Liver (tissue), 9 donors: ENCODE measurements around the gene ATG16L1. TPM values are rescaled to one million over a fixed set of nuclear protein-coding genes. Genes with fewer than 3 reads are reported as not detected.

Source experiments
- DNase-seq: peaks from one replicate; pipeline ENCODE4 v3.0.0-alpha.2; 2017; ENCODE audit warnings: low spot score
- H3K27ac ChIP-seq, 2 donors: one replicate each; pipeline ENCODE4 v1.7.0; 2013; ENCODE audit warnings: inconsistent platforms in 2 of 2, low read length in 2 of 2, control low read depth in 1 of 2, low read depth in 1 of 2, mild to moderate bottlenecking in 1 of 2
- H3K27me3 ChIP-seq, 4 donors: one replicate each; pipeline versions ENCODE4 v1.6.1 to v1.7.0; 2013; ENCODE audit warnings: low read length in 3 of 4, inconsistent platforms in 1 of 4, mild to moderate bottlenecking in 1 of 4, moderate library complexity in 1 of 4; ENCODE audit not compliant: control insufficient read depth in 4 of 4, insufficient read depth in 4 of 4
- H3K36me3 ChIP-seq, 4 donors: one replicate each; pipeline versions ENCODE4 v1.6.1 to v1.7.0; 2013; ENCODE audit warnings: low read length in 3 of 4, mild to moderate bottlenecking in 3 of 4, low read depth in 1 of 4, moderate library complexity in 1 of 4; ENCODE audit not compliant: control insufficient read depth in 4 of 4, insufficient read depth in 3 of 4
- H3K4me1 ChIP-seq, 4 donors: one replicate each; pipeline versions ENCODE4 v1.6.1 to v1.7.0; 2013; ENCODE audit warnings: low read length in 3 of 4, mild to moderate bottlenecking in 3 of 4, moderate library complexity in 1 of 4; ENCODE audit not compliant: control insufficient read depth in 4 of 4, insufficient read depth in 4 of 4
- H3K4me3 ChIP-seq, 3 donors: one replicate each; pipeline versions ENCODE4 v1.6.1 to v1.7.0; 2013; ENCODE audit warnings: low read length in 3 of 3, control low read depth in 1 of 3, low read depth in 1 of 3, mild to moderate bottlenecking in 1 of 3
- H3K9ac ChIP-seq, 2 donors: one replicate each; pipeline ENCODE4 v1.7.0; 2013; ENCODE audit warnings: low read length in 2 of 2, mild to moderate bottlenecking in 2 of 2, moderate library complexity in 2 of 2, control low read depth in 1 of 2, low read depth in 1 of 2
- H3K9me3 ChIP-seq, 4 donors: one replicate each; pipeline versions ENCODE4 v1.6.1 to v1.7.0; 2013; ENCODE audit warnings: low read length in 3 of 4; ENCODE audit not compliant: control insufficient read depth in 4 of 4
- EGR1 ChIP-seq, 2 donors: IDR thresholded peaks; 2 replicates each; pipeline ENCODE4 v1.6.1; 2016 to 2018; ENCODE audit warnings: antibody characterized with exemption in 2 of 2, low read depth in 2 of 2
- FOXA1 ChIP-seq: IDR thresholded peaks from 2 replicates; pipeline ENCODE4 v1.6.1; 2016; ENCODE audit warnings: antibody characterized with exemption
- FOXA2 ChIP-seq: IDR thresholded peaks from 2 replicates; pipeline ENCODE4 v1.6.1; 2016; ENCODE audit warnings: antibody characterized with exemption
- GABPA ChIP-seq, 2 donors: IDR thresholded peaks in 1 of 2; conservative IDR thresholded peaks in 1 of 2; 2 replicates each; pipeline ENCODE4 v1.6.1; 2016; ENCODE audit warnings: antibody characterized with exemption in 2 of 2, mild to moderate bottlenecking in 1 of 2, moderate library complexity in 1 of 2
- HNF4A ChIP-seq, 2 donors: conservative IDR thresholded peaks; 2 replicates each; pipeline ENCODE4 v1.6.1; 2016; ENCODE audit warnings: antibody characterized with exemption in 2 of 2, mild to moderate bottlenecking in 2 of 2
- HNF4G ChIP-seq: IDR thresholded peaks from 2 replicates; pipeline ENCODE4 v1.6.1; 2016; ENCODE audit warnings: antibody characterized with exemption
- JUND ChIP-seq, 2 donors: IDR thresholded peaks; 2 replicates each; pipeline ENCODE4 v1.6.1; 2016; ENCODE audit warnings: antibody characterized with exemption in 2 of 2
- NR2F2 ChIP-seq: IDR thresholded peaks from 2 replicates; pipeline ENCODE4 v1.6.1; 2016; ENCODE audit warnings: antibody characterized with exemption
- RAD21 ChIP-seq, 2 donors: IDR thresholded peaks; 2 replicates each; pipeline ENCODE4 v1.6.1; 2016; ENCODE audit warnings: antibody characterized with exemption in 2 of 2, mild to moderate bottlenecking in 2 of 2
- RXRA ChIP-seq, 2 donors: IDR thresholded peaks; 2 replicates each; pipeline ENCODE4 v1.6.1; 2017 to 2018; ENCODE audit warnings: antibody characterized with exemption in 2 of 2, mild to moderate bottlenecking in 1 of 2
- SP1 ChIP-seq: IDR thresholded peaks from 2 replicates; pipeline ENCODE4 v1.6.1; 2018; ENCODE audit warnings: antibody characterized with exemption, mild to moderate bottlenecking
- TAF1 ChIP-seq: conservative IDR thresholded peaks from 2 replicates; pipeline ENCODE4 v1.6.1; 2016; ENCODE audit warnings: antibody characterized with exemption, mild to moderate bottlenecking
- YY1 ChIP-seq: IDR thresholded peaks from 2 replicates; pipeline ENCODE4 v1.6.1; 2016; ENCODE audit warnings: antibody characterized with exemption, mild to moderate bottlenecking
- WGBS: extraction: QIAGEN DNeasy Blood & Tissue Kit; methylation state at CpG from one replicate; pipeline ENCODE4 v1.1.7; 2013; 5-methylcytosine and 5-hydroxymethylcytosine counted together
- polyA plus RNA-seq, 2 donors: library from polyadenylated mRNA; stranded (reverse) in 1 of 2; unstranded in 1 of 2; fragments of 200-250 nt in 1 of 2; fragments of >200 nt in 1 of 2; fragmentation: Nextera tagmentation in 1 of 2; extraction: Ambion mirVana in 1 of 2; gene quantifications; one replicate each; pipeline versions ENCODE4 v1.2.1 to v1.2.3, GENCODE V29; 2013 to 2015
- total RNA-seq, 2 donors: library from RNA; depleted of rRNA; stranded (reverse); fragments of >200 nt; gene quantifications; one replicate each; pipeline ENCODE4 v1.2.3, GENCODE V29; 2014
- TF ChIP-seq, protein P1 (sequence below): IDR thresholded peaks from 2 replicates; pipeline ENCODE4 v1.6.1; 2016; ENCODE audit warnings: antibody characterized with exemption, mild to moderate bottlenecking
- TF ChIP-seq, protein P2 (sequence below): fragments of 150-350 bp; IDR thresholded peaks from 2 replicates; pipeline ENCODE4 v1.5.1; 2017; ENCODE audit warnings: improper control_type of control experiment, low read depth, low read length; ENCODE audit not compliant: missing input control
- TF ChIP-seq, protein P3 (sequence below): IDR thresholded peaks from 2 replicates; pipeline ENCODE4 v1.6.1; 2016; ENCODE audit warnings: antibody characterized with exemption
- TF ChIP-seq, protein P4 (sequence below): IDR thresholded peaks from 2 replicates; pipeline ENCODE4 v1.6.1; 2016; ENCODE audit warnings: antibody characterized with exemption
- TF ChIP-seq, protein P5 (sequence below): IDR thresholded peaks from 2 replicates; pipeline ENCODE4 v1.6.1; 2016; ENCODE audit warnings: antibody characterized with exemption
- donor health status: healthy.
- donor health status: healthy.
- donor health status: healthy.
- donor health status: healthy.
- donor health status: healthy.

Gene ATG16L1
- total and polyA plus RNA-seq, 4 donors = 6.4 to 22.8 (median 15.7) TPM

DNA sequence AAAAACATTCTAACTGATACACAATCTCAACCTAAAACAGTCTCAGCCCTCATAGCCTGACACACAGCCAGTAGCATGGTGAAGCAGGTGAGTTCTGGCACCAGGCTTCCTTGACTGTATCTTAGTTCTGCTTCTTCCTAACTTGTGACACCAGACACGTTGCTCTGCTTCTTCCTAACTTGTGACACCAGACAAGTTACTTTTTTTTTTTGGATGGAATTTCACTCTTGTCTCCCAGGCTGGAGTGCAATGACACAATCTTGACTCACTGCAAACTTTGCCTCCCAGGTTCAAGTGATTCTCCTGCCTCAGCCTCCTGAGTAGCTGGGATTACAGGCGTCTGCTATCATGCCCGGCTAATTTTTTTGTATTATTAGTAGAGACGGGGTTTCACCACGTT lies 6.7 kb upstream of the ATG16L1 start:
- no peak overlapping the region for H3K9ac ChIP-seq
- no peak overlapping the region for H3K4me3 ChIP-seq
- H3K36me3 ChIP-seq = no peaks in the 10 kb centered on the region
- H3K27me3 ChIP-seq = no peaks in the 10 kb centered on the region
- H3K4me1 ChIP-seq = no peaks in the 10 kb centered on the region
- no peaks in the 10 kb centered on the region for H3K9me3 ChIP-seq
- TF ChIP-seq TAF1 (no peak), FOXA2 (no peak), JUND (IDR thresholded peaks at IDR 0.05) (no peak), GABPA (IDR thresholded peaks at IDR 0.05 in 1 of 2, conservative IDR thresholded peaks at IDR 0.05 in 1 of 2) (no peak), SP1 (no peak), EGR1 (IDR thresholded peaks at IDR 0.05; ENCODE audit: low read depth in 2 of 2) (no peak), NR2F2 (no peak), RXRA (IDR thresholded peaks at IDR 0.05) (no peak), YY1 (no peak), FOXA1 (no peak), RAD21 (IDR thresholded peaks at IDR 0.05) (no peak), HNF4A (conservative IDR thresholded peaks at IDR 0.05) (no peak), HNF4G (no peak)
- TF ChIP-seq, protein P1, sequence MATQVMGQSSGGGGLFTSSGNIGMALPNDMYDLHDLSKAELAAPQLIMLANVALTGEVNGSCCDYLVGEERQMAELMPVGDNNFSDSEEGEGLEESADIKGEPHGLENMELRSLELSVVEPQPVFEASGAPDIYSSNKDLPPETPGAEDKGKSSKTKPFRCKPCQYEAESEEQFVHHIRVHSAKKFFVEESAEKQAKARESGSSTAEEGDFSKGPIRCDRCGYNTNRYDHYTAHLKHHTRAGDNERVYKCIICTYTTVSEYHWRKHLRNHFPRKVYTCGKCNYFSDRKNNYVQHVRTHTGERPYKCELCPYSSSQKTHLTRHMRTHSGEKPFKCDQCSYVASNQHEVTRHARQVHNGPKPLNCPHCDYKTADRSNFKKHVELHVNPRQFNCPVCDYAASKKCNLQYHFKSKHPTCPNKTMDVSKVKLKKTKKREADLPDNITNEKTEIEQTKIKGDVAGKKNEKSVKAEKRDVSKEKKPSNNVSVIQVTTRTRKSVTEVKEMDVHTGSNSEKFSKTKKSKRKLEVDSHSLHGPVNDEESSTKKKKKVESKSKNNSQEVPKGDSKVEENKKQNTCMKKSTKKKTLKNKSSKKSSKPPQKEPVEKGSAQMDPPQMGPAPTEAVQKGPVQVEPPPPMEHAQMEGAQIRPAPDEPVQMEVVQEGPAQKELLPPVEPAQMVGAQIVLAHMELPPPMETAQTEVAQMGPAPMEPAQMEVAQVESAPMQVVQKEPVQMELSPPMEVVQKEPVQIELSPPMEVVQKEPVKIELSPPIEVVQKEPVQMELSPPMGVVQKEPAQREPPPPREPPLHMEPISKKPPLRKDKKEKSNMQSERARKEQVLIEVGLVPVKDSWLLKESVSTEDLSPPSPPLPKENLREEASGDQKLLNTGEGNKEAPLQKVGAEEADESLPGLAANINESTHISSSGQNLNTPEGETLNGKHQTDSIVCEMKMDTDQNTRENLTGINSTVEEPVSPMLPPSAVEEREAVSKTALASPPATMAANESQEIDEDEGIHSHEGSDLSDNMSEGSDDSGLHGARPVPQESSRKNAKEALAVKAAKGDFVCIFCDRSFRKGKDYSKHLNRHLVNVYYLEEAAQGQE = no peak
- TF ChIP-seq, protein P2, sequence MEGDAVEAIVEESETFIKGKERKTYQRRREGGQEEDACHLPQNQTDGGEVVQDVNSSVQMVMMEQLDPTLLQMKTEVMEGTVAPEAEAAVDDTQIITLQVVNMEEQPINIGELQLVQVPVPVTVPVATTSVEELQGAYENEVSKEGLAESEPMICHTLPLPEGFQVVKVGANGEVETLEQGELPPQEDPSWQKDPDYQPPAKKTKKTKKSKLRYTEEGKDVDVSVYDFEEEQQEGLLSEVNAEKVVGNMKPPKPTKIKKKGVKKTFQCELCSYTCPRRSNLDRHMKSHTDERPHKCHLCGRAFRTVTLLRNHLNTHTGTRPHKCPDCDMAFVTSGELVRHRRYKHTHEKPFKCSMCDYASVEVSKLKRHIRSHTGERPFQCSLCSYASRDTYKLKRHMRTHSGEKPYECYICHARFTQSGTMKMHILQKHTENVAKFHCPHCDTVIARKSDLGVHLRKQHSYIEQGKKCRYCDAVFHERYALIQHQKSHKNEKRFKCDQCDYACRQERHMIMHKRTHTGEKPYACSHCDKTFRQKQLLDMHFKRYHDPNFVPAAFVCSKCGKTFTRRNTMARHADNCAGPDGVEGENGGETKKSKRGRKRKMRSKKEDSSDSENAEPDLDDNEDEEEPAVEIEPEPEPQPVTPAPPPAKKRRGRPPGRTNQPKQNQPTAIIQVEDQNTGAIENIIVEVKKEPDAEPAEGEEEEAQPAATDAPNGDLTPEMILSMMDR = no peak
- TF ChIP-seq, protein P3, sequence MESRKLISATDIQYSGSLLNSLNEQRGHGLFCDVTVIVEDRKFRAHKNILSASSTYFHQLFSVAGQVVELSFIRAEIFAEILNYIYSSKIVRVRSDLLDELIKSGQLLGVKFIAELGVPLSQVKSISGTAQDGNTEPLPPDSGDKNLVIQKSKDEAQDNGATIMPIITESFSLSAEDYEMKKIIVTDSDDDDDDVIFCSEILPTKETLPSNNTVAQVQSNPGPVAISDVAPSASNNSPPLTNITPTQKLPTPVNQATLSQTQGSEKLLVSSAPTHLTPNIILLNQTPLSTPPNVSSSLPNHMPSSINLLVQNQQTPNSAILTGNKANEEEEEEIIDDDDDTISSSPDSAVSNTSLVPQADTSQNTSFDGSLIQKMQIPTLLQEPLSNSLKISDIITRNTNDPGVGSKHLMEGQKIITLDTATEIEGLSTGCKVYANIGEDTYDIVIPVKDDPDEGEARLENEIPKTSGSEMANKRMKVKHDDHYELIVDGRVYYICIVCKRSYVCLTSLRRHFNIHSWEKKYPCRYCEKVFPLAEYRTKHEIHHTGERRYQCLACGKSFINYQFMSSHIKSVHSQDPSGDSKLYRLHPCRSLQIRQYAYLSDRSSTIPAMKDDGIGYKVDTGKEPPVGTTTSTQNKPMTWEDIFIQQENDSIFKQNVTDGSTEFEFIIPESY = no peak
- TF ChIP-seq, protein P4, sequence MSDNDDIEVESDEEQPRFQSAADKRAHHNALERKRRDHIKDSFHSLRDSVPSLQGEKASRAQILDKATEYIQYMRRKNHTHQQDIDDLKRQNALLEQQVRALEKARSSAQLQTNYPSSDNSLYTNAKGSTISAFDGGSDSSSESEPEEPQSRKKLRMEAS = no peak
- TF ChIP-seq, protein P5, sequence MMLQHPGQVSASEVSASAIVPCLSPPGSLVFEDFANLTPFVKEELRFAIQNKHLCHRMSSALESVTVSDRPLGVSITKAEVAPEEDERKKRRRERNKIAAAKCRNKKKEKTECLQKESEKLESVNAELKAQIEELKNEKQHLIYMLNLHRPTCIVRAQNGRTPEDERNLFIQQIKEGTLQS = no peak
- 77% methylated on average over 5 of the region's 5 CpGs for WGBS
- DNase-seq = no peak
- H3K27ac ChIP-seq = no peak overlapping the region
